H1 (cell line): ENCODE results near the gene MYO1F. TPM values are rescaled to one million over a fixed set of nuclear protein-coding genes. Genes with fewer than 3 reads are reported as not detected.

Experiments used
- BRCA1 ChIP-seq: IDR thresholded peaks from 2 replicates; pipeline ENCODE4 v1.6.1; 2012; ENCODE audit warnings: low read depth, low read length, improper control_type of control experiment
- CBX8 ChIP-seq: fragments of 300-800, 300-1000 bp; sonication (generic); IDR thresholded peaks from 2 replicates; pipeline ENCODE4 v1.7.1; 2016; ENCODE audit warnings: low read depth, low read length, borderline replicate concordance
- GTF2F1 ChIP-seq: IDR thresholded peaks from 2 replicates; pipeline ENCODE4 v1.6.1; 2012; ENCODE audit warnings: low read depth, low read length, improper control_type of control experiment, borderline replicate concordance
- PHF8 ChIP-seq: fragments of 200-600 bp; sonication (generic); conservative IDR thresholded peaks from 2 replicates; pipeline ENCODE4 v1.7.1; 2012; ENCODE audit warnings: low read depth, mild to moderate bottlenecking, inconsistent platforms, low read length, moderate library complexity
- SIRT6 ChIP-seq: IDR thresholded peaks from one replicate; pipeline ENCODE4 v1.7.1; 2012; ENCODE audit warnings: low read length, inconsistent platforms
- USF2 ChIP-seq: IDR thresholded peaks from 2 replicates; pipeline ENCODE4 v1.6.1; 2011; ENCODE audit warnings: low read length, improper control_type of control experiment
- polyA plus RNA-seq, 7 experiments: library from polyadenylated mRNA; depleted of rRNA in 3 of 7; stranded (reverse) in 5 of 7; unstranded in 2 of 7; fragments of >200 nt in 5 of 7; fragments of 200-250 nt in 2 of 7; gene quantifications; 1 replicate in 5 of 7; 2 replicates in 1 of 7; 4 replicates in 1 of 7; pipeline versions ENCODE4 v1.2.1 to v1.2.3, GENCODE V29; 2011 to 2013; ENCODE audit warnings: missing spikeins in 2 of 7, mixed read lengths in 2 of 7
- total RNA-seq: library from RNA; stranded (reverse); fragmentation: NEBNext Ultra II Directional; extraction: Animal tissue kit (Norgen Biotek cat#: 25700); gene quantifications from 2 replicates; pipeline ENCODE4 v1.2.1, GENCODE V29; 2021
- TF ChIP-seq, protein P1 (sequence below): fragments of 300-600 bp; sonication (generic); IDR thresholded peaks from 2 replicates; pipeline ENCODE4 v1.7.1; 2012; ENCODE audit warnings: low read length, moderate library complexity, mild to moderate bottlenecking, inconsistent platforms; ENCODE audit not compliant: insufficient replicate concordance
- TF ChIP-seq, protein P2 (sequence below), 3 experiments: IDR thresholded peaks; 1 replicate in 2 of 3; 2 replicates in 1 of 3; pipeline versions ENCODE4 v1.5.1 to v1.6.1; 2011; ENCODE audit warnings: low read length in 3 of 3, mild to moderate bottlenecking in 3 of 3, inconsistent platforms in 2 of 3, low read depth in 1 of 3, moderate library complexity in 1 of 3; ENCODE audit not compliant: insufficient read depth in 1 of 3; ENCODE audit errors: control extremely low read depth in 1 of 3

MYO1F gene
- total and polyA plus RNA-seq, 2 of the 8 experiments (the other 6 are each of a cell fraction or from before 2014, with no cell fraction given), result 1.4 to 4.6 TPM

DNA sequence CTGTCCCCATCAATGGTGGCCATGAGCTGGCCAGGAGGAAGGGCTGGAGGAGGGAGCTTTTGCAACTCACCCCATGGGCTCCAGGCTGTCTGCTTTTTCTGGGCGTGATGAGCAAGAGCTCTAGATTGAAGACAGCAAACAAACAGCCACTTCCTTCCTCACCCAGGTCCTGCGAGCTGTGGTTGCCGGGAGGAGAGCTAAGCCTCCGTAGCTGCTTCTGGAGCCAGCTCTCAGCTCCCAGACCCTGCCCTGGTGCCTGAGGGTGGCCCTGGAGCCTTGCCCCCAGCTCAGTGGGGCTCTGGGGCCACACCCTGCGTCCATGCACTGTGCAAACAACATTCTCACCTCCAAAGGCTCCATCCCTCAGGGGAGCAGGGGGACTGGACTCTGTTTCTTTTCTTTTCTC, 6.2 kb downstream of the MYO1F start (continued):
- TF ChIP-seq, protein P1, sequence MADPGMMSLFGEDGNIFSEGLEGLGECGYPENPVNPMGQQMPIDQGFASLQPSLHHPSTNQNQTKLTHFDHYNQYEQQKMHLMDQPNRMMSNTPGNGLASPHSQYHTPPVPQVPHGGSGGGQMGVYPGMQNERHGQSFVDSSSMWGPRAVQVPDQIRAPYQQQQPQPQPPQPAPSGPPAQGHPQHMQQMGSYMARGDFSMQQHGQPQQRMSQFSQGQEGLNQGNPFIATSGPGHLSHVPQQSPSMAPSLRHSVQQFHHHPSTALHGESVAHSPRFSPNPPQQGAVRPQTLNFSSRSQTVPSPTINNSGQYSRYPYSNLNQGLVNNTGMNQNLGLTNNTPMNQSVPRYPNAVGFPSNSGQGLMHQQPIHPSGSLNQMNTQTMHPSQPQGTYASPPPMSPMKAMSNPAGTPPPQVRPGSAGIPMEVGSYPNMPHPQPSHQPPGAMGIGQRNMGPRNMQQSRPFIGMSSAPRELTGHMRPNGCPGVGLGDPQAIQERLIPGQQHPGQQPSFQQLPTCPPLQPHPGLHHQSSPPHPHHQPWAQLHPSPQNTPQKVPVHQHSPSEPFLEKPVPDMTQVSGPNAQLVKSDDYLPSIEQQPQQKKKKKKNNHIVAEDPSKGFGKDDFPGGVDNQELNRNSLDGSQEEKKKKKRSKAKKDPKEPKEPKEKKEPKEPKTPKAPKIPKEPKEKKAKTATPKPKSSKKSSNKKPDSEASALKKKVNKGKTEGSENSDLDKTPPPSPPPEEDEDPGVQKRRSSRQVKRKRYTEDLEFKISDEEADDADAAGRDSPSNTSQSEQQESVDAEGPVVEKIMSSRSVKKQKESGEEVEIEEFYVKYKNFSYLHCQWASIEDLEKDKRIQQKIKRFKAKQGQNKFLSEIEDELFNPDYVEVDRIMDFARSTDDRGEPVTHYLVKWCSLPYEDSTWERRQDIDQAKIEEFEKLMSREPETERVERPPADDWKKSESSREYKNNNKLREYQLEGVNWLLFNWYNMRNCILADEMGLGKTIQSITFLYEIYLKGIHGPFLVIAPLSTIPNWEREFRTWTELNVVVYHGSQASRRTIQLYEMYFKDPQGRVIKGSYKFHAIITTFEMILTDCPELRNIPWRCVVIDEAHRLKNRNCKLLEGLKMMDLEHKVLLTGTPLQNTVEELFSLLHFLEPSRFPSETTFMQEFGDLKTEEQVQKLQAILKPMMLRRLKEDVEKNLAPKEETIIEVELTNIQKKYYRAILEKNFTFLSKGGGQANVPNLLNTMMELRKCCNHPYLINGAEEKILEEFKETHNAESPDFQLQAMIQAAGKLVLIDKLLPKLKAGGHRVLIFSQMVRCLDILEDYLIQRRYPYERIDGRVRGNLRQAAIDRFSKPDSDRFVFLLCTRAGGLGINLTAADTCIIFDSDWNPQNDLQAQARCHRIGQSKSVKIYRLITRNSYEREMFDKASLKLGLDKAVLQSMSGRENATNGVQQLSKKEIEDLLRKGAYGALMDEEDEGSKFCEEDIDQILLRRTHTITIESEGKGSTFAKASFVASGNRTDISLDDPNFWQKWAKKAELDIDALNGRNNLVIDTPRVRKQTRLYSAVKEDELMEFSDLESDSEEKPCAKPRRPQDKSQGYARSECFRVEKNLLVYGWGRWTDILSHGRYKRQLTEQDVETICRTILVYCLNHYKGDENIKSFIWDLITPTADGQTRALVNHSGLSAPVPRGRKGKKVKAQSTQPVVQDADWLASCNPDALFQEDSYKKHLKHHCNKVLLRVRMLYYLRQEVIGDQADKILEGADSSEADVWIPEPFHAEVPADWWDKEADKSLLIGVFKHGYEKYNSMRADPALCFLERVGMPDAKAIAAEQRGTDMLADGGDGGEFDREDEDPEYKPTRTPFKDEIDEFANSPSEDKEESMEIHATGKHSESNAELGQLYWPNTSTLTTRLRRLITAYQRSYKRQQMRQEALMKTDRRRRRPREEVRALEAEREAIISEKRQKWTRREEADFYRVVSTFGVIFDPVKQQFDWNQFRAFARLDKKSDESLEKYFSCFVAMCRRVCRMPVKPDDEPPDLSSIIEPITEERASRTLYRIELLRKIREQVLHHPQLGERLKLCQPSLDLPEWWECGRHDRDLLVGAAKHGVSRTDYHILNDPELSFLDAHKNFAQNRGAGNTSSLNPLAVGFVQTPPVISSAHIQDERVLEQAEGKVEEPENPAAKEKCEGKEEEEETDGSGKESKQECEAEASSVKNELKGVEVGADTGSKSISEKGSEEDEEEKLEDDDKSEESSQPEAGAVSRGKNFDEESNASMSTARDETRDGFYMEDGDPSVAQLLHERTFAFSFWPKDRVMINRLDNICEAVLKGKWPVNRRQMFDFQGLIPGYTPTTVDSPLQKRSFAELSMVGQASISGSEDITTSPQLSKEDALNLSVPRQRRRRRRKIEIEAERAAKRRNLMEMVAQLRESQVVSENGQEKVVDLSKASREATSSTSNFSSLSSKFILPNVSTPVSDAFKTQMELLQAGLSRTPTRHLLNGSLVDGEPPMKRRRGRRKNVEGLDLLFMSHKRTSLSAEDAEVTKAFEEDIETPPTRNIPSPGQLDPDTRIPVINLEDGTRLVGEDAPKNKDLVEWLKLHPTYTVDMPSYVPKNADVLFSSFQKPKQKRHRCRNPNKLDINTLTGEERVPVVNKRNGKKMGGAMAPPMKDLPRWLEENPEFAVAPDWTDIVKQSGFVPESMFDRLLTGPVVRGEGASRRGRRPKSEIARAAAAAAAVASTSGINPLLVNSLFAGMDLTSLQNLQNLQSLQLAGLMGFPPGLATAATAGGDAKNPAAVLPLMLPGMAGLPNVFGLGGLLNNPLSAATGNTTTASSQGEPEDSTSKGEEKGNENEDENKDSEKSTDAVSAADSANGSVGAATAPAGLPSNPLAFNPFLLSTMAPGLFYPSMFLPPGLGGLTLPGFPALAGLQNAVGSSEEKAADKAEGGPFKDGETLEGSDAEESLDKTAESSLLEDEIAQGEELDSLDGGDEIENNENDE, result no peak
- TF ChIP-seq USF2 (no peak), BRCA1 (no peak), PHF8 (no peak), GTF2F1 (no peak), SIRT6 (no peak), CBX8 (no peak)
- TF ChIP-seq, protein P2, sequence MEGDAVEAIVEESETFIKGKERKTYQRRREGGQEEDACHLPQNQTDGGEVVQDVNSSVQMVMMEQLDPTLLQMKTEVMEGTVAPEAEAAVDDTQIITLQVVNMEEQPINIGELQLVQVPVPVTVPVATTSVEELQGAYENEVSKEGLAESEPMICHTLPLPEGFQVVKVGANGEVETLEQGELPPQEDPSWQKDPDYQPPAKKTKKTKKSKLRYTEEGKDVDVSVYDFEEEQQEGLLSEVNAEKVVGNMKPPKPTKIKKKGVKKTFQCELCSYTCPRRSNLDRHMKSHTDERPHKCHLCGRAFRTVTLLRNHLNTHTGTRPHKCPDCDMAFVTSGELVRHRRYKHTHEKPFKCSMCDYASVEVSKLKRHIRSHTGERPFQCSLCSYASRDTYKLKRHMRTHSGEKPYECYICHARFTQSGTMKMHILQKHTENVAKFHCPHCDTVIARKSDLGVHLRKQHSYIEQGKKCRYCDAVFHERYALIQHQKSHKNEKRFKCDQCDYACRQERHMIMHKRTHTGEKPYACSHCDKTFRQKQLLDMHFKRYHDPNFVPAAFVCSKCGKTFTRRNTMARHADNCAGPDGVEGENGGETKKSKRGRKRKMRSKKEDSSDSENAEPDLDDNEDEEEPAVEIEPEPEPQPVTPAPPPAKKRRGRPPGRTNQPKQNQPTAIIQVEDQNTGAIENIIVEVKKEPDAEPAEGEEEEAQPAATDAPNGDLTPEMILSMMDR (IDR thresholded peaks at IDR 0.05; ENCODE audit: control extremely low read depth in 1 of 3, insufficient read depth in 1 of 3, low read depth in 1 of 3, low read length in 3 of 3), result no peak
